Gastrocnemius medialis (tissue), 4 donors: ENCODE measurements around the gene CTNNBL1.

ENCODE experiments used
- CTCF ChIP-seq, 5 experiments: fragments of 450-650 bp in 3 of 5; fragments of 200-600 bp in 2 of 5; sonication (generic) in 2 of 5; IDR thresholded peaks in 4 of 5; conservative IDR thresholded peaks in 1 of 5; 1 replicate in 4 of 5; 2 replicates in 1 of 5; pipeline ENCODE4 v1.5.1; 2016 to 2019; ENCODE audit warnings: antibody characterized with exemption in 5 of 5, mild to moderate bottlenecking in 3 of 5, moderate library complexity in 3 of 5
- POLR2A ChIP-seq, 2 donors: fragments of 450-650 bp; IDR thresholded peaks; one replicate each; pipeline ENCODE4 v1.6.1; 2017; ENCODE audit warnings: antibody characterized with exemption in 2 of 2, mild to moderate bottlenecking in 2 of 2, moderate library complexity in 2 of 2

GRCh38 chr20:37869334-37869861, 175.6 kb downstream of the CTNNBL1 start:
- TF ChIP-seq POLR2A (IDR thresholded peaks at IDR 0.05) (no peak), CTCF (IDR thresholded peaks at IDR 0.05 in 4 of 5, conservative IDR thresholded peaks at IDR 0.05 in 1 of 5) (no peak)
